H9 (cell line): ENCODE results near the gene IFFO2. TPM values are rescaled to one million over a fixed set of nuclear protein-coding genes. Genes with fewer than 3 reads are reported as not detected.

ENCODE experiments used
- DNase-seq: peaks from one replicate; pipeline ENCODE4 v3.0.0-alpha.2; 2017
- H2AFZ ChIP-seq: one replicate; pipeline ENCODE4 v1.6.1; 2013; ENCODE audit warnings: mild to moderate bottlenecking, low read length, control low read depth, moderate library complexity
- H2AK5ac ChIP-seq: 2 replicates; pipeline ENCODE4 v1.6.1; 2013; ENCODE audit warnings: low read length, control low read depth, mixed read lengths; ENCODE audit not compliant: insufficient read length
- H2BK120ac ChIP-seq: one replicate; pipeline ENCODE4 v1.6.1; 2013; ENCODE audit warnings: low read depth, mild to moderate bottlenecking, low read length, control low read depth, inconsistent platforms; ENCODE audit not compliant: poor library complexity, severe bottlenecking
- H2BK12ac ChIP-seq: 2 replicates; pipeline ENCODE4 v1.6.1; 2013; ENCODE audit warnings: low read length, control low read depth, mixed read lengths, low read depth; ENCODE audit not compliant: insufficient read length
- H2BK15ac ChIP-seq: 2 replicates; pipeline ENCODE4 v1.6.1; 2013; ENCODE audit warnings: low read depth, low read length, control low read depth
- H2BK20ac ChIP-seq: one replicate; pipeline ENCODE4 v1.6.1; 2013; ENCODE audit warnings: low read depth, mild to moderate bottlenecking, low read length, control low read depth, inconsistent platforms; ENCODE audit not compliant: poor library complexity, severe bottlenecking
- H2BK5ac ChIP-seq: 2 replicates; pipeline ENCODE4 v1.6.1; 2013; ENCODE audit warnings: low read length, control low read depth, mixed read lengths; ENCODE audit not compliant: insufficient read length
- H3K14ac ChIP-seq: 2 replicates; pipeline ENCODE4 v1.6.1; 2013; ENCODE audit warnings: low read length, control low read depth; ENCODE audit not compliant: insufficient read depth
- H3K18ac ChIP-seq: 2 replicates; pipeline ENCODE4 v1.6.1; 2013; ENCODE audit warnings: low read depth, mild to moderate bottlenecking, mixed read lengths, low read length, control low read depth; ENCODE audit not compliant: insufficient read length
- H3K23ac ChIP-seq: 2 replicates; pipeline ENCODE4 v1.6.1; 2013; ENCODE audit warnings: low read length, control low read depth, mixed read lengths, low read depth; ENCODE audit not compliant: insufficient read length
- H3K23me2 ChIP-seq: 2 replicates; pipeline ENCODE4 v1.6.1; 2013; ENCODE audit warnings: low read depth, mild to moderate bottlenecking, mixed read lengths, low read length, control low read depth; ENCODE audit not compliant: insufficient read length, poor library complexity, severe bottlenecking
- H3K27ac ChIP-seq: 2 replicates; pipeline ENCODE4 v1.5.1; 2013; ENCODE audit warnings: low read length, control low read depth, mixed read lengths, low read depth; ENCODE audit not compliant: insufficient read length
- H3K27me3 ChIP-seq: 2 replicates; pipeline ENCODE4 v1.6.1; 2013; ENCODE audit warnings: low read length, control low read depth, inconsistent platforms; ENCODE audit not compliant: insufficient read depth
- H3K4ac ChIP-seq: 2 replicates; pipeline ENCODE4 v1.6.1; 2013; ENCODE audit warnings: low read depth, mild to moderate bottlenecking, control low read depth, inconsistent platforms, low read length, moderate library complexity
- H3K4me1 ChIP-seq: 2 replicates; pipeline ENCODE4 v1.6.1; 2013; ENCODE audit warnings: low read length, control low read depth, inconsistent platforms; ENCODE audit not compliant: insufficient read depth
- H3K4me2 ChIP-seq: 2 replicates; pipeline ENCODE4 v1.6.1; 2013; ENCODE audit warnings: low read length, control low read depth, mixed read lengths; ENCODE audit not compliant: insufficient read length, insufficient read depth
- H3K56ac ChIP-seq: 2 replicates; pipeline ENCODE4 v1.6.1; 2013; ENCODE audit warnings: low read depth, mild to moderate bottlenecking, mixed read lengths, low read length, control low read depth; ENCODE audit not compliant: insufficient read length
- H3K79me1 ChIP-seq: 2 replicates; pipeline ENCODE4 v1.6.1; 2013; ENCODE audit warnings: low read depth, mild to moderate bottlenecking, moderate library complexity, low read length, control low read depth, inconsistent platforms; ENCODE audit not compliant: insufficient read depth, poor library complexity, severe bottlenecking
- H3K79me2 ChIP-seq: 2 replicates; pipeline ENCODE4 v1.6.1; 2013; ENCODE audit warnings: low read length, control low read depth, inconsistent platforms; ENCODE audit not compliant: insufficient read depth
- H3K9ac ChIP-seq: 2 replicates; pipeline ENCODE4 v1.6.1; 2013; ENCODE audit warnings: low read length, control low read depth, mixed read lengths; ENCODE audit not compliant: insufficient read length; ENCODE audit errors: extremely low read depth
- H3K9me3 ChIP-seq: one replicate; pipeline ENCODE4 v1.6.1; 2013; ENCODE audit warnings: low read depth, low read length, inconsistent platforms; ENCODE audit not compliant: control insufficient read depth
- H3T11ph ChIP-seq: one replicate; pipeline ENCODE4 v1.6.1; 2013; ENCODE audit warnings: mild to moderate bottlenecking, low read length, control low read depth, inconsistent platforms
- H4K20me1 ChIP-seq: one replicate; pipeline ENCODE4 v1.6.1; 2013; ENCODE audit not compliant: control insufficient read depth, insufficient read length, insufficient read depth
- H4K5ac ChIP-seq: 2 replicates; pipeline ENCODE4 v1.6.1; 2013; ENCODE audit warnings: low read depth, mild to moderate bottlenecking, mixed read lengths, low read length, control low read depth; ENCODE audit not compliant: insufficient read length
- H4K8ac ChIP-seq: replicated peaks from 2 replicates; pipeline ENCODE4 v1.6.1; 2013; ENCODE audit warnings: low read length, control low read depth, mixed read lengths, low read depth; ENCODE audit not compliant: insufficient read length
- H4K91ac ChIP-seq: 2 replicates; pipeline ENCODE4 v1.6.1; 2013; ENCODE audit warnings: low read depth, mild to moderate bottlenecking, moderate library complexity, mixed read lengths, low read length, control low read depth; ENCODE audit not compliant: insufficient read length
- H3K27ac Mint-ChIP-seq, 3 experiments: 2 replicates in 2 of 3; 3 replicates in 1 of 3; pipeline ENCODE4 v1.8.0; 2020 to 2021; ENCODE audit warnings: mixed read lengths in 3 of 3, mild to moderate bottlenecking in 1 of 3, moderate library complexity in 1 of 3
- H3K27me3 Mint-ChIP-seq: 2 replicates; pipeline ENCODE4 v1.8.0; 2021; ENCODE audit warnings: low read depth, mild to moderate bottlenecking, moderate library complexity, mixed read lengths
- H3K36me3 Mint-ChIP-seq, 3 experiments: 2 replicates in 2 of 3; 3 replicates in 1 of 3; pipeline ENCODE4 v1.8.0; 2020 to 2021; ENCODE audit warnings: low read depth in 3 of 3, mixed read lengths in 3 of 3; ENCODE audit not compliant: insufficient read depth in 1 of 3
- H3K4me1 Mint-ChIP-seq, 2 experiments: 2 replicates each; pipeline ENCODE4 v1.8.0; 2020; ENCODE audit warnings: mixed read lengths in 2 of 2
- H3K4me3 Mint-ChIP-seq, 2 experiments: 2 replicates in 1 of 2; 3 replicates in 1 of 2; pipeline ENCODE4 v1.8.0; 2020 to 2021; ENCODE audit warnings: mild to moderate bottlenecking in 2 of 2, mixed read lengths in 2 of 2, moderate library complexity in 1 of 2
- H3K9me3 Mint-ChIP-seq, 2 experiments: 2 replicates in 1 of 2; 3 replicates in 1 of 2; pipeline ENCODE4 v1.8.0; 2020; ENCODE audit warnings: mild to moderate bottlenecking in 2 of 2, mixed read lengths in 2 of 2, moderate library complexity in 1 of 2
- CTCF ChIP-seq: fragments of 200-600 bp; sonication (generic); conservative IDR thresholded peaks from 3 replicates; pipeline ENCODE4 v1.8.0; 2021; ENCODE audit warnings: antibody characterized with exemption, mild to moderate bottlenecking
- WGBS: extraction: QIAGEN DNeasy Blood & Tissue Kit; methylation state at CpG from one replicate; pipeline ENCODE4 v1.1.7; 2013; ENCODE audit warnings: missing lambda C conversion rate, low lambda C conversion rate, mixed read lengths; ENCODE audit not compliant: insufficient read length; ENCODE audit errors: extremely low coverage; 5-methylcytosine and 5-hydroxymethylcytosine counted together
- total RNA-seq: library from RNA; stranded (reverse); gene quantifications from 2 replicates; pipeline ENCODE4 v1.2.1, GENCODE V29; 2021

Gene IFFO2
- total RNA-seq, 1 experiment from 2014 or later: 3.6 TPM

- H3K4me1 ChIP-seq: no peaks in the 10 kb centered on the region; the same call in 1 of the 2 replicates
- H2BK20ac ChIP-seq: no peak overlapping the region
- no peak overlapping the region for H2BK5ac ChIP-seq
- no peak overlapping the region for H3K23ac ChIP-seq
- H3K9me3 ChIP-seq: no peaks in the 10 kb centered on the region
- Mint-ChIP-seq H3K4me3 (no peak overlapping the region), H3K27ac (peak overlapping the region in 2 of 3 experiments; percentile 21 to 60; a peak in 1 of 7 replicates), H3K27me3 (no peaks in the 10 kb centered on the region; the same call in none of the 2 replicates), H3K36me3 (no peaks in the 10 kb centered on the region), H3K9me3 (no peaks in the 10 kb centered on the region), H3K4me1 (peaks cover 49 to 51% of the 10 kb centered on the region in 2 experiments)
- no peak overlapping the region for H3K56ac ChIP-seq
- H4K5ac ChIP-seq: no peak overlapping the region
- H3K18ac ChIP-seq: no peak overlapping the region
- no peak overlapping the region for H3K4ac ChIP-seq
- H3K9ac ChIP-seq: no peak overlapping the region
- no peak overlapping the region for H2AFZ ChIP-seq
- no peak for DNase-seq
- no peak overlapping the region for H3K27ac ChIP-seq
- no peak overlapping the region for H4K91ac ChIP-seq
- H3K27me3 ChIP-seq: no peaks in the 10 kb centered on the region
- H3K79me1 ChIP-seq: no peaks in the 10 kb centered on the region
- H3T11ph ChIP-seq: no peak overlapping the region
- H2BK15ac ChIP-seq: no peak overlapping the region
- H3K4me2 ChIP-seq: no peak overlapping the region
- no peak overlapping the region; the same call in 1 of the 2 replicates for H3K14ac ChIP-seq
- H2BK12ac ChIP-seq: no peak overlapping the region
- H4K20me1 ChIP-seq: no peaks in the 10 kb centered on the region
- no peaks in the 10 kb centered on the region for H3K23me2 ChIP-seq
- no peaks in the 10 kb centered on the region for H3K79me2 ChIP-seq
- no peak overlapping the region for H2BK120ac ChIP-seq
- WGBS: no CpG with 5 or more reads among the region's 5 CpGs
- H2AK5ac ChIP-seq: no peak overlapping the region
- TF ChIP-seq CTCF: no peak
- no peak overlapping the region for H4K8ac ChIP-seq
Measured at GRCh38 chr1:18932387-18932786, 24.1 kb downstream of the IFFO2 start.
